Memory B cell (primary cell): ENCODE data around the gene PRSS57.
A peak's percentile ranks its signal among the peaks of the same experiment; 100 is the strongest.
"Not testable (repeated sequence)": the region's sequence is repeated elsewhere in the genome, so short reads cannot be mapped to it uniquely, and the experiment has no call there.

ENCODE experiments used
- ATAC-seq: fragments of 150-1000 bp; cut with Tn5 transposase; 2 replicates; pipeline ENCODE4 v1.10.0; 2021; ENCODE audit warnings: low read depth, mild to moderate bottlenecking, moderate library complexity
- DNase-seq, 2 donors: peaks; one replicate each; pipeline ENCODE4 v3.0.0; 2022; ENCODE audit warnings: low spot score in 2 of 2
- H3K27ac Mint-ChIP-seq: one replicate; pipeline ENCODE4 v1.8.0; 2022; ENCODE audit warnings: mild to moderate bottlenecking, moderate library complexity, mixed read lengths
- H3K27me3 Mint-ChIP-seq: one replicate; pipeline ENCODE4 v1.8.0; 2022; ENCODE audit warnings: mixed read lengths
- H3K36me3 Mint-ChIP-seq: one replicate; pipeline ENCODE4 v1.8.0; 2022; ENCODE audit warnings: mild to moderate bottlenecking, mixed read lengths
- H3K4me1 Mint-ChIP-seq: one replicate; pipeline ENCODE4 v1.8.0; 2022; ENCODE audit warnings: mixed read lengths
- H3K4me3 Mint-ChIP-seq: one replicate; pipeline ENCODE4 v1.8.0; 2022; ENCODE audit warnings: mild to moderate bottlenecking, moderate library complexity, mixed read lengths
- H3K9me3 Mint-ChIP-seq: one replicate; pipeline ENCODE4 v1.8.0; 2022; ENCODE audit warnings: mixed read lengths

The PRSS57 gene

DNA sequence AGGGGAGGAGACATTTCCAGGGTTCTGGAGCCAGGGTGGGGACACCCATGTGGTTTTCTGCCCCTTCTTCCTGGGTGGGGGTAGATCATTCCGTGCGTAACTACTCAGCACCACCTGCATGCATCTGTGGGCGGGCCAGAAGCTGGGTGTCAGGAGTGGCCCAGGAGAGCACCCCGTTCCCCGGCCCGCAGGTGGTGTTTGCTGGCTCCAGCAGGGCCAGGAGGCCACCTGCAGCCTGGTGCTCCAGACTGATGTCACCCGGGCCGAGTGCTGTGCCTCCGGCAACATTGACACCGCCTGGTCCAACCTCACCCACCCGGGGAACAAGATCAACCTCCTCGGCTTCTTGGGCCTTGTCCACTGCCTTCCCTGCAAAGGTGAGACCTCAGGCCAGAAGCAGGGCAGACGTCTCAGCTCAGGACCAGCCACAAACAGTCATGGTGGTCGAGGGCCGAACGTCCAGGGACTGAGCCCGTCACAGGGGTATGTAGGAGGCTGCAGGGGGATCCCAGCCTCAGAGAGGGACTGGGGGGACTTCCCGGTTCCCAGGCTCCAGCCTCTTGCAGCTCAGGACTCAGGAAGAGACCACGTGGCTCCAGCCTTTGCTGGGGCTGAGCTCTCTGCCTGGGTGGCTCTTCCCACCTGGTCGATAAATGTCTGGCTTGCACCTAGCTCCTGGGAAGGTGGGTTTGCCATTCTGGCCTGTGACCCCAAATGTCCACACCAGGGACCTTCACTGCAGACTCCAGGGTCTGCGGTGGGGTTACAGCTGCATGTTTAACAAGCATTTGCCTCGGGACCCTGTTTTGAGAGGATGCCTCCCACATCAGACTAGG is 17.4 kb downstream of the PRSS57 start:
- ATAC-seq (no peak), DNase-seq (no peak)
- peaks cover 8% of the 10 kb centered on the region for H3K4me1 Mint-ChIP-seq
- peaks cover 3% of the 10 kb centered on the region for H3K36me3 Mint-ChIP-seq
- H3K9me3 Mint-ChIP-seq: no peaks in the 10 kb centered on the region
- H3K4me3 Mint-ChIP-seq: peak overlapping the region; percentile 24
- peaks cover 12% of the 10 kb centered on the region for H3K27me3 Mint-ChIP-seq
- no peak overlapping the region for H3K27ac Mint-ChIP-seq

DNA sequence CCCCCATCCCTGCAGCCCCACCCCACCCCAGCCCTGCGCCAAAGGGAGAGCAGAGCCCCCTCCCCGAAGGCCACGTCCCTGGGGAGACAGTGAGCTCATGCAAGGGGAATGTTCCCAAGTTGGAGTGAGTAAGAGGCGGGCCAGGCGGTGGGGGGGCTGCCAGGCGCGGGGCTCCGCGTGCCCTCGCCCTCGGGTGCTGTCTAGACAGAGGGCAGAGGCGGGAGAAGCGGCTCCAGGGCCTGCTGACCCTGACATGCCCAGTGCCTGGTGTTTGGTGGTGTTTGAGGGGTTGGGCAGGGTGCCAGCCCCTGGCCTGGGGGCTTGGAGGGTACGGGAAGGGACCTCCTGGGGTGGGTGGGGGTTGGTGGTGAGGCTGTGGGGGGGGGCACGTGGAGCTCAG is 18.1 kb downstream of the PRSS57 start:
- Mint-ChIP-seq H3K4me1 (peaks cover 8% of the 10 kb centered on the region), H3K27me3 (peaks cover 12% of the 10 kb centered on the region), H3K9me3 (no peaks in the 10 kb centered on the region), H3K36me3 (peaks cover 3% of the 10 kb centered on the region), H3K27ac (no peak overlapping the region), H3K4me3 (no peak overlapping the region)
- DNase-seq: no peak
- no peak for ATAC-seq

DNA sequence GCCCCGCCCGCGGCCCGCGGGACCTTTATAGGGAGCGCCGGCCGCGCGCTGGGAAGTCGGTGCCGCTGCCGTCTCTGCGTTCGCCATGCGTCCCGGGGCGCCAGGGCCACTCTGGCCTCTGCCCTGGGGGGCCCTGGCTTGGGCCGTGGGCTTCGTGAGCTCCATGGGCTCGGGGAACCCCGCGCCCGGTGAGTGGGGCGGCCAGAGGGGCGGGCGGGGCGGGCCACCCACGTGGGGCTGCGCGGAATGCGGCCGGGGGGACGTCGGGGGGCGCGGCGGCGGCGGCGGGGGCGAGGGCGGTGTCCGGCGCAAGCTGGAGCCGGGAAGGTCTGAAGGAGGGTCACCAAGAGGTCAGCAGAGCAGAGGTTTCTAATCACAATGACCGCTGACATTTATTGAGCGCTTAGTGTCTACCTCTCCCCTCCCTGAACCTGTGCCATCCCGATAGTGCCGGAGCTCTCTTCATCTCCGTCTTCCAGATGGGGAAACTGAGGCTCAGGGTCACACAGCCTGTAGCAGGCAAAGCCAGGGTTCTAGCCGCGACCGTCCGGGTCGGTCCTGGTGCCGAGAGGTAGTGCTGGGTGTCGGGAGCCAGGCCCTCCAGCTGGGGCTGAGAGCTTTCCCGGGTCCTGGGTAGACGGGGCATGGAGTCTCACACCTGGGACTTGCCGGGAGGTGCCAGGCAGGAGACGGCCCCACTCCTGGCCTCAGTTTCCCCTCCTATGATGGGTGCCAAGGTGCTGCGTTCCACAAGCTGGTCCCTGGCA is 18.7 kb downstream of the PRSS57 start, which contains the start of gene FSTL3:
Gene FSTL3, plus strand, starts transcription at position 54 of the 767 bp plus-strand sequence. Its CDS starts 32 bp downstream, at position 86.
- no peak for DNase-seq
- H3K9me3 Mint-ChIP-seq: no peaks in the 10 kb centered on the region

DNA sequence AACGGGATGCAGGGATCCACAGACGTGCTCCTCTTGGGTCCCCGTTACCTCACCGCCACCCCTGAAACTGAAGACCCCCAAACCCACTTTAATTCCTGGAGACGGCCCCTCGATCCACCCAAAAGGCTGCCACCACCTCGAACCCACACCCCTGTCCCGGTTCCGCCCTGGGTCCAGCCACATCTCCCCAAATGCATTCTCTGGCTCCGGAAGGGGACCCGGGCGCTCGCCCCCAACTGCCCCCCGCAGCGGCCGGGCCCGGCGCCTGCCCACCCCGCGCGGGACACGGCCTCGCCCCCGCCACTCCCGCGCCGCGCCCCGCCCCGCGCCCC is 19.3 kb downstream of the PRSS57 start:
- ATAC-seq (no peak), DNase-seq (no peak)
- peaks cover 3% of the 10 kb centered on the region for H3K36me3 Mint-ChIP-seq
- H3K4me3 Mint-ChIP-seq: no peak overlapping the region
- H3K27me3 Mint-ChIP-seq: peaks cover 12% of the 10 kb centered on the region
- peaks cover 8% of the 10 kb centered on the region for H3K4me1 Mint-ChIP-seq
- no peaks in the 10 kb centered on the region for H3K9me3 Mint-ChIP-seq
- H3K27ac Mint-ChIP-seq: no peak overlapping the region

More for the DNA sequence above, 18.7 kb downstream of the PRSS57 start, which contains the start of gene FSTL3:
- ATAC-seq: no peak
- H3K27me3 Mint-ChIP-seq: peaks cover 12% of the 10 kb centered on the region
- H3K4me1 Mint-ChIP-seq: peaks cover 8% of the 10 kb centered on the region
- no peak within 1 kb of the TSS for H3K4me3 Mint-ChIP-seq
- H3K27ac Mint-ChIP-seq: no peak within 1 kb of the TSS
- peaks cover 3% of the 10 kb centered on the region for H3K36me3 Mint-ChIP-seq

- Mint-ChIP-seq H3K36me3 (peaks cover 3% of the 10 kb centered on the region), H3K4me3 (no peak overlapping the region), H3K9me3 (no peaks in the 10 kb centered on the region)
Measured at GRCh38 chr19:674282-675151, 20.7 kb downstream of the PRSS57 start.

DNA sequence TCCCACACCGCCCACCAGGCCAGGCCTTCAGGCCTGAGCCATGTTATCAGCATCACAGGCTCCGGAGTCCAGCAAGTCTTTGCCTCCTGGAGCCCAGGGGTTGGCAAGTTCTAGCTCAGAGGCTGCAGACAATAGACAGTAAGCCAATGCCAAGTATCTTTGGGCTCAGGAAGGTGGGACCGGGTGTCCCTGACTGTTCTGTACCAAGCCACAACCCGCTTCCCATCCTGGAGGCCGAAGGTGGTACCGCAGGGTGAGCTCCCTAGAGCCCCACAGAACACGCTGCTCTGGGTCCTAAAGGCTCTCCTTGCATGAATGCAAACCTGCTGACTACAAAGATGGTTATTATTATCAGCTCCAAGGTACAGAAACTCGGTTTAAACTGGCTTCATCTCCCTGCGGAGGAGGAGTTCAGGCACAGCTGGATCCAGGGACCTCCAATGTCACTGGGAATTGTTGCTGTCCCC is 24.6 kb downstream of the PRSS57 start:
- ATAC-seq (peak; percentile 53), DNase-seq (no peak)
- Mint-ChIP-seq H3K27ac (no peak overlapping the region), H3K9me3 (no peaks in the 10 kb centered on the region), H3K4me3 (no peak overlapping the region), H3K27me3 (peaks cover 12% of the 10 kb centered on the region), H3K4me1 (peaks cover 3% of the 10 kb centered on the region), H3K36me3 (peaks cover 3% of the 10 kb centered on the region)

More at GRCh38 chr19:674282-675151, 20.7 kb downstream of the PRSS57 start:
- Mint-ChIP-seq H3K27ac (no peak overlapping the region), H3K4me1 (peaks cover 3% of the 10 kb centered on the region), H3K27me3 (peaks cover 12% of the 10 kb centered on the region)
- DNase-seq (no peak), ATAC-seq (no peak)

DNA sequence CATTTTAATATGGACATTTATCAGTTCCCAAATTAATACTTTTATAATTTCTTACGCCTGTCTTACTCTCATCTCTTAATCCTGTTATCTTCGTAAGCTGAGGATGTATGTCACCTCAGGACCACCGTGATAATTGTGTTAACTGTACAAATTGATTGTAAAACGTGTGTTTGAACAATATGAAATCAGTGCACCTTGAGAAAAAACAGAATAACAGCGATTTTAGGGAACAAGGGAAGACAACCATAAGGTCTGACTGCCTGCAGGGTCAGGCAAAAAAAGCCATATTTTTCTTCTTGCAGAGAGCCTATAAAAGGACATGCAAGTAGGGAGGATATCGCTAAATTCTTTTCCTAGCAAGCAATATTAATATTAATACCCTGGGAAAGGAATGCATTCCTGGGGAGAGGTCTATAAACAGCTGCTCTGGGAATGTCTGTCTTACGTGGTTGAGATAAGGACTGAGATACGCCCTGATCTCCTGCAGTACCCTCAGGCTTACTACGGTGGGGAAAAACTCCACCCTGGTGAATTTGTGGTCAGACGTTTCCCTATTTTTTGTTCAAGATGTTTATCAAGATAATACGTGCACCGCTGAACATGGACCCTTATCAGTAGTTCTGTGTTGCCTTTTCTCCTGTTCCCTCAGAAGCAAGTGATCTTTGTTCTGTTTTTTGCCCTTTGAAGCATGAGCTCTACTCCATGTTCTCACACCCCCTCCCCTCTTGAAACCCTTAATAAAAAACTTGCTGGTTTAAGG is 26.4 kb downstream of the PRSS57 start:
- H3K4me1 Mint-ChIP-seq, H3K9me3 Mint-ChIP-seq, H3K27ac Mint-ChIP-seq, DNase-seq, H3K27me3 Mint-ChIP-seq, ATAC-seq, H3K4me3 Mint-ChIP-seq, H3K36me3 Mint-ChIP-seq: not testable (repeated sequence)

GRCh38 chr19:666985-667573 is 28.2 kb downstream of the PRSS57 start:
- not testable (repeated sequence) for H3K36me3 Mint-ChIP-seq, DNase-seq, H3K27ac Mint-ChIP-seq, H3K4me3 Mint-ChIP-seq, H3K27me3 Mint-ChIP-seq, ATAC-seq, H3K9me3 Mint-ChIP-seq, H3K4me1 Mint-ChIP-seq

- H3K9me3 Mint-ChIP-seq: no peaks in the 10 kb centered on the region
- H3K27ac Mint-ChIP-seq: no peak overlapping the region
- peaks cover 12% of the 10 kb centered on the region for H3K4me1 Mint-ChIP-seq
- peaks cover 2% of the 10 kb centered on the region for H3K27me3 Mint-ChIP-seq
- no peaks in the 10 kb centered on the region for H3K36me3 Mint-ChIP-seq
- ATAC-seq: peak; percentile 2
- DNase-seq: peak; percentile 78 to 84
- peak overlapping the region; percentile 28 for H3K4me3 Mint-ChIP-seq
Measured at GRCh38 chr19:664913-665443, 30.3 kb downstream of the PRSS57 start.

DNA sequence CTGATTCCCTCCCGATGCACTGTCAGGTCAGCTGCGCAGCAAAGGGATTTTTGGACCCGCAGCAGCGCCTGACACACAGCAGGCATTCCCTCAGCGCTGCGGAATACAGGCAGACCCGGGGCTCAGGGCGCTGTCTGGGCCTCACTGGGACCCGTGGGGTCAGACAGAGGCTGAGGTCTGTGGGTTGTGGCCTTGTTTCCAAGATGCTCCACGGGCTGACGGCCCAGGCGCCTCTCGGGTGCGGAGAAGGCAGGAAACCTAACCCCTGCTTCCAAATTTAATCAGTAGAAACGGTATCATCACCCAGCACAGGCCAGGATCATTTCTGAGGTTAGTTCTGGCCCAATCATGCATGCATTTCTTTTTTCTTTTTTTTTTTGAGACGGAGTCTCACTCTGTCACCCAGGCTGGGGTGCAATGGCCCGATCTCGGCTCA is 31.6 kb downstream of the PRSS57 start:
- no peak for DNase-seq
- peak overlapping the region; percentile 87 for H3K4me3 Mint-ChIP-seq

DNA sequence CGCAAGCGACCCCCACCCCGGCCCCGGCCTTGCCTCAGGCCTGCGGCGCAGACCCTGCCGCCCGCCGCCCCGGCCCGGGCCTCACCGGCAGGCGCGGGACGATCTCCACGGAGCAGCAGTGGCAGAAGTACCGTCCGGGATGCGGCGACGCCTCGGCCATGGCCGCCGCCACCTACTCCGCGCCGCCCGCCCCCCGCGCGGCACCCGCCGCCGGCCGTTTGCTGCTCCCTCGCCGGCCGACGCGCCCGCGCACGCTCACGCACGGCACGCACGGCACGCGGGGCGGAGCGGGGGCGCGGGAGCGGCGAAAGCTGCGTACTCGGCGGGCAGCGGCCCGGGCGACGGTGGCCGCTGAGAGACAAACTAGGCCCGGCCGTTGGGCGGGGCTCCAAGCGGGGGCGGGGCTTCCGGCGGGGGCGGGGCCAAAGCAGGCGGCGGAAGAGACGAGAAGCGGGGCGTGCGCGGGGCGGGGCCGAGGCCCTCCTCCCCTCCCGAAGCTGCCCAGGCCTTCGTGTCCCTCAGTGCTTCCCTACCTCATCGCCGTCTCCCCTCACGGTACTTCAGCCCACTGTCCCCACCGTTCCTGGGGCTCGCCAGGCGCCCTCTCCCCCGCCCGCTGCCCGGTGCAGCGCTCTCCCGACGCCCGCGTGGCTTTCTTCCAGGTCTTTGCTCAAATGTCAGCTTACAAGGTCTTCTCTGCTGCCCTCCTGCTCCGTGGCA is 32.1 kb downstream of the PRSS57 start, which contains the start of gene RNF126:
Gene RNF126, minus strand, starts transcription at position 253 of the 720 bp plus-strand sequence. Its CDS starts 93 bp downstream, at position 160.
- H3K4me1 Mint-ChIP-seq: peaks cover 22% of the 10 kb centered on the region
- ATAC-seq (peak; percentile 54), DNase-seq (peak; percentile 81 to 86)
- H3K9me3 Mint-ChIP-seq: no peaks in the 10 kb centered on the region
- H3K4me3 Mint-ChIP-seq: peak within 1 kb of the TSS; percentile 98
- peak within 1 kb of the TSS; percentile 92 for H3K27ac Mint-ChIP-seq
- peaks cover 2% of the 10 kb centered on the region for H3K27me3 Mint-ChIP-seq
- no peaks in the 10 kb centered on the region for H3K36me3 Mint-ChIP-seq

More for the DNA sequence above, 31.6 kb downstream of the PRSS57 start:
- Mint-ChIP-seq H3K27ac (peak overlapping the region; percentile 83), H3K4me1 (peaks cover 18% of the 10 kb centered on the region), H3K9me3 (no peaks in the 10 kb centered on the region), H3K36me3 (no peaks in the 10 kb centered on the region), H3K27me3 (peaks cover 2% of the 10 kb centered on the region)
- ATAC-seq: no peak
